ENCODE data around the gene GLTP.

DNA sequence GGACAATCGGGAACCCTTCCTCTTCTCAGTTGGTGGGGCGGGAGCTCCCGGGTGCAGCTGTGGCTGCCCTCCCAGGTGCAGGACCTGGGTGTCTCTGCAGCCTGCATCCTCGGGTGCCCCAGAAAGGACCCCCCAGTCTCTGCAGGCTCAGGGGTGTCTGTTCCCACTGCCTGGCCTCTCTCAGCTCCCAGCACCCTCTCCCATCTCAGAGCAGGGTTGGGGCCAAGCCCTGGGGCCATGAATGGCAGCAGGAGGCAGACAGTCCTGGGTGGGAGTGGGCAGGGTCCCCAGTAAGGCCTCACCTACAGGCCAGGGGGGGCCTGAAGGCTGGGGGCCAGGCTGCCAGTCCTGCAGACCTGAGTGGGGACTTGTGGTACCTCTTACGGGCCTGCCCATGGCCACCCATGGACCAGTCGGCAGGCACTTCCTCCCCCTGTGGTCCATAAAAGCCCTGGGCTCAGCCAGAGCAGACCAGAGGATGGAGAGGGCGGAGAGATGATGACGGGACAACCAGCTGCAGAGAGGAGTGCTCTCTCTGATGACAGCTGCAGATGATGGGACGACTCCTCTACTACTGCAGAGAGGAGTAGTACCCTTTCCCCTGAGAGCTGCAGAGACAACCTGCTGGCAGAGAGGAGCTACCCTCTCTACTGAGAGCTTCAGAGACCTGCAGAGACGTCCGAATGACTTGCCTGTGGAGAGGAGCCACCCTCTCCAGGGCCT is 46.3 kb upstream of the GLTP start:
- TF ChIP-seq EZH2 (IDR thresholded peaks at IDR 0.05; ENCODE audit: insufficient read depth, poor library complexity, severe bottlenecking) (no peak), EZH2phosphoT487 (IDR thresholded peaks at IDR 0.05; ENCODE audit: insufficient read depth, low read depth) (no peak)
